ENCODE results near the gene AGXT.

DNA sequence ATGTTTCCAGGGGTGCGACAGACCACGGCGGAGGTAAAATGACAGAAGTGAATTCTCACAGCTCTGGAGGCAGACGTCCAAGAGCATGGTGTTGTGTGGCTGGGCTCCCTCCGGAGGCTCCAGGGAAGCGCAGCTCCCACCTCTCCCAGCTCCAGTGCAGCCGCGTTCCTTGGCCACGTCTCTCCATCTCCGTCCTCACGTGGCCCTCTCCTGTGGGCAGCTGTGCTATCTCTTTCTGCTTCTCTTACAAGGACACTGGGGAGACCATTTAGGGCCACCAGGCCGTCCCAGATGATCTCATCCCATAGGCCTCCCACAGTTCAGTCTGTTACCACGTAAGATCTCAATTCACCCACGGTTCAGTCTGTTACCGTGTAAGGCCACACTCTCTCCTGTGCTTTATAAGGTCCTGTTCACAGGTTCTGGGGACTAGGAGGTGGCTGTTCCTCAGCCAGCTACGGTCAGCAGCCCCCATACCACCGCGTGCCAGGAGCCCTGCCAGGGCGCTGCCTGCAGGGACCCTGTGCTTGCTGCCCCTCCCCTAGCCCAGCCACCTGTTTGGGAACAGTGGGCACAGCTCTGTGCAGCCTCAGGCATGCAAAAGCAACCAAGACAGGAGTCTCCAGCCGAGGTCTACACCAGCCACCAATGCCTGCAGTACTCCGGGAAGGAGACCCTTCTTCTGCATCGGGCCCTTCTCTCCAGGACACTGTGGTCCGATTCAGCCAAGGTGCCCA, 30.3 kb downstream of the AGXT start:
- TF ChIP-seq CTCF (IDR thresholded peaks at IDR 0.05) (no peak), POLR2A (IDR thresholded peaks at IDR 0.05) (no peak)

Data from Peyer's patch (tissue), 4 donors.